SK-N-DZ (cell line): ENCODE results near the gene HOXC10. TPM values are rescaled to one million over a fixed set of nuclear protein-coding genes. Genes with fewer than 3 reads are reported as not detected.
A peak's percentile ranks its signal among the peaks of the same experiment; 100 is the strongest.

Source experiments
- DNase-seq: peaks from one replicate; pipeline ENCODE4 v3.0.0-alpha.2; 2015; ENCODE audit warnings: low spot score
- polyA plus RNA-seq, 2 experiments: library from polyadenylated mRNA; depleted of rRNA; stranded (reverse); fragments of >200 nt; gene quantifications; 2 replicates each; pipeline ENCODE4 v1.2.3, GENCODE V29; 2014

The HOXC10 gene
- polyA plus RNA-seq (2014; cell fraction: cytosol; rRNA removed), result not detected in 2 replicates
- polyA plus RNA-seq (2014; cell fraction: nucleus; rRNA removed), result not detected in 2 replicates

DNA sequence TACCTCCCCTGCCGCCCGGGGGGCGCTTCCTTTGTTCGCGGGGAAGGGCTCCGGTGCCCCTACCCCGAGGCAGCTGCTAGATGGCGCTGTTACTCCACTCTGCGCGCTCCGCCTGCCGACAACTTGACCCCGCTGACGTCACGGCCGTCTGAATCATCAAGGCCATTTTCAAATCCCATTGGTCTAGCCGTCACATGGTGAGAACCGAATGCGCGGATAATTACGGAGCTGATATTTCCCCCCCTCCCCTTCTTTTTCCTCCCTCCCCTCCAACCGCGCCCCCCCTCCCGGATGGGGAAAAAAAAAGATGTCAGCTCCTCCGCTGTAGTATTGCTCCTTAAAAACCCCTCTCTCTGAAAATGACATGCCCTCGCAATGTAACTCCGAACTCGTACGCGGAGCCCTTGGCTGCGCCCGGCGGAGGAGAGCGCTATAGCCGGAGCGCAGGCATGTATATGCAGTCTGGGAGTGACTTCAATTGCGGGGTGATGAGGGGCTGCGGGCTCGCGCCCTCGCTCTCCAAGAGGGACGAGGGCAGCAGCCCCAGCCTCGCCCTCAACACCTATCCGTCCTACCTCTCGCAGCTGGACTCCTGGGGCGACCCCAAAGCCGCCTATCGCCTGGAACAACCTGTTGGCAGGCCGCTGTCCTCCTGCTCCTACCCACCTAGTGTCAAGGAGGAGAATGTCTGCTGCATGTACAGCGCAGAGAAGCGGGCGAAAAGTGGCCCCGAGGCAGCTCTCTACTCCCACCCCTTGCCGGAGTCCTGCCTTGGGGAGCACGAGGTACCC, at the start of gene HOXC10:
TSS of gene HOXC10 (plus strand) at position 246 of the 791 bp plus-strand sequence. CDS start at position 360, 114 bp downstream.
- peak; percentile 89 for DNase-seq

DNA sequence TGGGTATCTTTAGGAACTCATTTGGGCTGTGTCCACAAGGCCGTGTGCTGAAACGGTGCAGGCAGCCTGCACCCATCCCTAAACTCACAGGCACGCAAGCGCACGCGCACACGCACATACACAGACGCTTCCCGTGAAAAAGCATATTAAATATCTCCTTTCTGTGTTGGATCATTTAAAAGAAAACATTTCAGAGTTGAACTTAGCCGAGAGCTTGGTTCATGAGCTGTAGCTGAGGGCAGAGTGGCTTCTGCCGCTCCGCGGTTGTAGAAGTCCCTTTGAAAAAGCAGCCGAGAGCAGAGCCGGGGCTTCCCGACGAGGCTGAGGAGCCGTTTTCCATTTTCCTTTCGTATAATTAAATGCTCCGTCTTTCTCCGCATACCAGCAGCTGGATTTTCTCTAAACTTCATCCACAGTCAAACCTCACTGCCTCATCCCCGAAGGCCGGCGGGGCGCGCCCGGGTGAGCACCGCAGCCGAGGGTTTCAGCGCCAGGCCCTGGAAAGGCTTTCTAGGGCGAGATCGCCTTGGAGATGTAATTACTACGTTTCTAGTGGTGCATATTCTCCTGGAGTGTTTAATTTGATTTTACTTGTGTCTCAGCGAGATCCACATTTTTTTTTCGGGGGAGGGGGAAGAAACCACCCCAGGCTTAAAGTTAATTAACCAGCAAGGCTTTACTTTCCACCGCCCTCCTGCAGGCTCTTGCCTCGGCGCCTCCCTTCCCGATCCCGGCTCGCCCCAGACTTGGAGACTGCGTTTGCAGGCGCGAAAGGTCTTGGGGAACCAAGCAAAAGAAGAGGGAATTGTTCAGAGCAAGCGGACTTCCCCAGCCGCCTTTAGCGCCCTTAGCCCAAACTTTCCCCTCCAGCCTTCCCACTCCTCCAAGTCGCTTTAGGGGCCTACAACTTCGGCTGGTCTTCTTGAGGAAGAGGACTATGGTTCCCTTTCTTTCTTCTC, 49.3 kb upstream of the HOXC10 start:
- DNase-seq, result no peak

GRCh38 chr12:53937099-53937498, 47.8 kb upstream of the HOXC10 start:
- no peak for DNase-seq

GRCh38 chr12:53937596-53938325, 47.2 kb upstream of the HOXC10 start:
- DNase-seq, result no peak

GRCh38 chr12:53938326-53939140, 46.4 kb upstream of the HOXC10 start, which contains the start of gene HOXC13:
HOXC13 (plus strand) TSS chr12:53938831; CDS start chr12:53938907, 76 bp downstream.
- peak; percentile 92 for DNase-seq

GRCh38 chr12:53939141-53940108, 45.5 kb upstream of the HOXC10 start:
- no peak for DNase-seq

- no peak for DNase-seq
Observed at GRCh38 chr12:53940443-53941014, 44.4 kb upstream of the HOXC10 start.

DNA sequence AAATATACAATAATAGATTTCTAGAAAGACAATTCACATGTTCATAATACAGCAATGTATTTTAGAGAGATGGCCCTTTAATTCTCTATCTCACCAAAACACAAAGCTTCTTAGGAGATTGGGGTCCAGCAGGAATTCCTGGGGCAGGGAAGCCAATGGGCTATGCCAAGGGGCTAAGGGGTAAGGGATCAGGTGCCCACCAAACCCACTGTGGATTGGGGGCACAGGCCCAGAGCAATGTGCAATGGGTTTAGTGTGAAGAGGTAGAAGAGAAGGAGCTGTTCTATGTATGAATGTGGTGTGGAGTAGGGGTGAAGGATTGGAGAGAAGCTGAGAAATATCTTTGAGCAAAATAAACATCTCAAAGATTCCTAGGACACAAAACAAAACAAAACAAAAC, 43.8 kb upstream of the HOXC10 start:
- no peak for DNase-seq

- no peak for DNase-seq
Observed at GRCh38 chr12:53941750-53942149, 43.2 kb upstream of the HOXC10 start.

GRCh38 chr12:53942467-53942997, 42.4 kb upstream of the HOXC10 start:
- no peak for DNase-seq

DNA sequence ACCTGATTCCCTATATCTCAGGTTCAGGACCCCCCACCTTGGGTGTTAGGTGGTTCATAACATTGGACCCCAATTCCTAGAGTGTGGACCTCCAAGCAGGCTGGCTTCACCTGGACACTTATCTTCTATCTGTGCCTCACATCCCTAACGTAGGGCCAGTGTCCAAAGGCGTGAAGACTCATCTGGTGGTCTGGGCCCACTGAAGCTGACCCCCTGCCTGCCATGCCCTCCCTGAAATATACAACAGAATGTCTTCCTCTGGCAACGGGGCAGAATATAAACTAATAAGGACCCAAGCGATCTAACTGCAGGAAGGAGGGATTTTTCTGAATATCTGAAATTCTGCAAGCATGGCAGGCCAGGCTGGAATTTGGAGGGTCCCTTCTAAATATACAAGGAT, 40.7 kb upstream of the HOXC10 start:
- no peak for DNase-seq

DNA sequence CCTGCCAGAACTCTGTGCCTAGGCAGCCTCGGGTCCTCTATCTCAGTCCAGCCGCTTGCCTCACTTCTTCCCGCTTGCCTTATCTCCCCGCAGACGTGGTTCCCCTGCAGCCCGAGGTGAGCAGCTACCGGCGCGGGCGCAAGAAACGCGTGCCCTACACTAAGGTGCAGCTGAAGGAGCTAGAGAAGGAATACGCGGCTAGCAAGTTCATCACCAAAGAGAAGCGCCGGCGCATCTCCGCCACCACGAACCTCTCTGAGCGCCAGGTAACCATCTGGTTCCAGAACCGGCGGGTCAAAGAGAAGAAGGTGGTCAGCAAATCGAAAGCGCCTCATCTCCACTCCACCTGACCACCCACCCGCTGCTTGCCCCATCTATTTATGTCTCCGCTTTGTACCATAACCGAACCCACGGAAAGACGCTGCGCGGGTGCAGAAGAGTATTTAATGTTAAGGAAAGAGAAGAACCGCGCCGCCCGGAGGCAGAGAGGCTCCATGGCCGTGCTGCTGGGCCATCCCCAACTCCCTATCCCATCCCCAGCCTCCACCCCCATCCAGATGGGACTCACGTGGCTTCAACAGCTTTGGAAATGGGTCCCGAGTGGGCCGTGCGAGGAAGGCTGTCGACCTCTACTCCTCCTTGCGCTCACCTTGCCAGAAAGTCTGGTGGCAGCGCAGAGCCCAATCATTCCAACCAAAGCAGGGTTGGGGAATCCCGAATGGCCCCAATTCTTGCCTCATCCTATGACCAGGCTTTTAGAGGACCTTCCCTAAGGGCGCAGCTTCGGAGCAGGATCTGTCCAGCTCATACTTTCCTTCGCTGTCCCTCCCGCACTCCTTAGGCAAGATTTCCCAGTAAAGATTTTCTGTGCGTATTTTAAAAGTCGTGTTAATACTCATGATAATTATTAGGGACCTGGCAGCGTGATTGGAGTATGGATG, 39.8 kb upstream of the HOXC10 start:
- DNase-seq, result no peak

GRCh38 chr12:53947743-53948142, 37.2 kb upstream of the HOXC10 start:
- no peak for DNase-seq

- no peak for DNase-seq
Observed at GRCh38 chr12:53948650-53949593, 36.0 kb upstream of the HOXC10 start.

- no peak for DNase-seq
Observed at GRCh38 chr12:53949631-53950436, 35.1 kb upstream of the HOXC10 start.

- no peak for DNase-seq
Observed at GRCh38 chr12:53950437-53950773, 34.5 kb upstream of the HOXC10 start.
